Testis (tissue), 3 donors: ENCODE data around the gene CELSR1. TPM values are rescaled to one million over a fixed set of nuclear protein-coding genes. Genes with fewer than 3 reads are reported as not detected.

Experiments used
- DNase-seq: peaks from one replicate; pipeline ENCODE4 v3.0.0-alpha.2; 2019
- H3K27ac ChIP-seq, 2 donors: fragments of 200-600 bp; sonication (generic); one replicate each; pipeline ENCODE4 v1.5.1; 2019
- H3K27me3 ChIP-seq: fragments of 200-600 bp; sonication (generic); one replicate; pipeline ENCODE4 v1.5.1; 2019
- H3K36me3 ChIP-seq: fragments of 200-600 bp; sonication (generic); one replicate; pipeline ENCODE4 v1.5.1; 2017; ENCODE audit warnings: low read depth; ENCODE audit errors: missing control alignments
- H3K4me1 ChIP-seq: fragments of 200-600 bp; sonication (generic); one replicate; pipeline ENCODE4 v1.5.1; 2019
- H3K4me3 ChIP-seq, 2 donors: fragments of 200-600 bp; sonication (generic); one replicate each; pipeline ENCODE4 v1.5.1; 2017 to 2019
- H3K9me3 ChIP-seq: fragments of 200-600 bp; sonication (generic); one replicate; pipeline ENCODE4 v1.5.1; 2017
- POLR2A ChIP-seq: fragments of 450-650 bp; IDR thresholded peaks from one replicate; pipeline ENCODE4 v1.6.1; 2017; ENCODE audit warnings: antibody characterized with exemption, mild to moderate bottlenecking, moderate library complexity
- WGBS, 2 donors: methylation state at CpG; one replicate each; pipeline ENCODE4 v1.1.5; 2018; 5-methylcytosine and 5-hydroxymethylcytosine counted together
- intact Hi-C: fragments of 100-400 bp; cut with DNase I; formaldehyde crosslinking; loops from one replicate; pipeline ENCODE4 v1.15.1; 2023; ENCODE audit warnings: low total_unique reads
- polyA plus RNA-seq: library from polyadenylated mRNA; stranded (reverse); fragments of 350-450 nt; fragmentation: Illumina TruSeq; extraction: RNeasy Lipid Tissue Mini Kit (QIAGEN cat#74804); gene quantifications from one replicate; pipeline ENCODE4 v1.2.3, GENCODE V29; 2014; ENCODE audit warnings: low read depth, low replicate concordance; ENCODE audit not compliant: insufficient read depth
- total RNA-seq, 2 donors: library from RNA; depleted of rRNA; stranded (reverse); fragments of >200 nt; gene quantifications; one replicate each; pipeline ENCODE4 v1.2.3, GENCODE V29; 2016
- TF ChIP-seq, protein P1 (sequence below), 3 experiments: fragments of 450-650 bp in 2 of 3; fragments of 200-600 bp in 1 of 3; sonication (generic) in 1 of 3; IDR thresholded peaks; one replicate each; pipeline ENCODE4 v1.5.1; 2016 to 2019; ENCODE audit warnings: antibody characterized with exemption in 3 of 3, mild to moderate bottlenecking in 2 of 3, moderate library complexity in 1 of 3

CELSR1 gene
- total and polyA plus RNA-seq, 3 donors from 2014 or later = 5.6 to 21.5 (median 13.8) TPM

DNA sequence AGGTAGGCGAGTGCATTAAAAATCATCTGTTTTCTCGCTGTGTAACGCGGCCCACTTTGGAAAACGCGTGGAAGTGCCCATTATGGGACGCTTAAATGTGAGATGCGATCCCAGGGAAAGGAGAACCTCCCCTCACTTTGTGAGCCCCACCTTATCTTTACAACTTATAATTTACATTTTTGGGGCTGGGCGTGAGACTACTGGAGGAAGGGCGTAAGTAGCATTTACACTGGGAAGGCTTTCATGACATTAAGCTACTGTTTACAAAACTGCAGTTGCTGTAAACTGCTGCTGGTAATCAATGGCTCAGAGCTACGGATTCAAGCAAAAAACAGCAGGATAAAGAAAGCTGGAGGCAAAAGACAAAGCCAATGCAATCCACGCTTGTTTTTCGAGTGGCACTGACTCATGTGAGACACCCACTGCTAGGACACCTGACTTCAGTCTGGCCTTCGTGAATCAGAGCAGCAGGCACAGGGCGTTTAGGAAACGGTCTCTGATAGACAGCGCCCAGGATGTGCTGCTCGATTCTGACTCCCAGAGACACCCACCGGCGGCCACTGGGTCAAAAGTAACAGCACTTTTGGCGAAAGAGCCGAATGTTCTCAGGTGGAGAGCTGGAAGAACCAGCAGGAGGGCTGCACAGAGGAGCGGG, 123.6 kb downstream of the CELSR1 start:
- H3K9me3 ChIP-seq = no peaks in the 10 kb centered on the region
- TF ChIP-seq, protein P1, sequence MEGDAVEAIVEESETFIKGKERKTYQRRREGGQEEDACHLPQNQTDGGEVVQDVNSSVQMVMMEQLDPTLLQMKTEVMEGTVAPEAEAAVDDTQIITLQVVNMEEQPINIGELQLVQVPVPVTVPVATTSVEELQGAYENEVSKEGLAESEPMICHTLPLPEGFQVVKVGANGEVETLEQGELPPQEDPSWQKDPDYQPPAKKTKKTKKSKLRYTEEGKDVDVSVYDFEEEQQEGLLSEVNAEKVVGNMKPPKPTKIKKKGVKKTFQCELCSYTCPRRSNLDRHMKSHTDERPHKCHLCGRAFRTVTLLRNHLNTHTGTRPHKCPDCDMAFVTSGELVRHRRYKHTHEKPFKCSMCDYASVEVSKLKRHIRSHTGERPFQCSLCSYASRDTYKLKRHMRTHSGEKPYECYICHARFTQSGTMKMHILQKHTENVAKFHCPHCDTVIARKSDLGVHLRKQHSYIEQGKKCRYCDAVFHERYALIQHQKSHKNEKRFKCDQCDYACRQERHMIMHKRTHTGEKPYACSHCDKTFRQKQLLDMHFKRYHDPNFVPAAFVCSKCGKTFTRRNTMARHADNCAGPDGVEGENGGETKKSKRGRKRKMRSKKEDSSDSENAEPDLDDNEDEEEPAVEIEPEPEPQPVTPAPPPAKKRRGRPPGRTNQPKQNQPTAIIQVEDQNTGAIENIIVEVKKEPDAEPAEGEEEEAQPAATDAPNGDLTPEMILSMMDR (IDR thresholded peaks at IDR 0.05) = no peak
- no peak for TF ChIP-seq POLR2A
- no peak overlapping the region for H3K4me3 ChIP-seq
- intact Hi-C loops = no loop called here
- no peak for DNase-seq
- no peaks in the 10 kb centered on the region for H3K4me1 ChIP-seq
- 75 to 82% methylated on average over 20 to 23 of the region's 23 CpGs for WGBS, 2 donors
- no peaks in the 10 kb centered on the region for H3K27me3 ChIP-seq
- H3K27ac ChIP-seq = no peak overlapping the region
- no peaks in the 10 kb centered on the region for H3K36me3 ChIP-seq

DNA sequence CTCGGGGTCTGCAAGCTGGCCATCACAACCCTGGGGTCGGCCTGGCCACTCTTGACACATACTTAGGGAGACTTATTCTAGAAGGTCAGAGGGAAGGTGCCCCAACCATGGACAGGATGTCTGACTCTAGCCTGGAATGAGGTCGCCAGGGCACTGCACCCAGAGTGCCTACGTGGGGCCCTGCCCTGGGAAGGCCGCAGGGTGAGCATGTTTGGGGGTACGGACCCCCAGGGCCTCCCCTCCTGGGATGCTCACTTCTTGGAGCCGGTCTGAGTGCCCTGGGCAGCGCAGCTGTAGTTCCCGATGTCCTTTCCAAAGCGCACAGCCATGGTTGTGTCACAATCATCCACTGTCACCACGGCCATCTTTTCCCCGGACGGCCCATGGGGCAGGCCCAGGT, 126.1 kb downstream of the CELSR1 start:
- intact Hi-C loops = no loop called here
- 86 to 93% methylated on average over 4 to 13 of the region's 13 CpGs for WGBS, 2 donors
- H3K4me1 ChIP-seq = no peaks in the 10 kb centered on the region
- no peak for TF ChIP-seq POLR2A
- TF ChIP-seq, protein P1 (IDR thresholded peaks at IDR 0.05) = no peak
- no peak for DNase-seq
- H3K4me3 ChIP-seq = no peak overlapping the region
- H3K36me3 ChIP-seq = no peaks in the 10 kb centered on the region
- H3K27ac ChIP-seq = no peak overlapping the region
- no peaks in the 10 kb centered on the region for H3K9me3 ChIP-seq
- no peaks in the 10 kb centered on the region for H3K27me3 ChIP-seq

- no peak for DNase-seq
- no peak overlapping the region for H3K27ac ChIP-seq
- TF ChIP-seq, protein P1 (IDR thresholded peaks at IDR 0.05) = no peak
- TF ChIP-seq POLR2A = no peak
- intact Hi-C loops = no loop called here
- H3K36me3 ChIP-seq = no peaks in the 10 kb centered on the region
- H3K4me3 ChIP-seq = no peak overlapping the region
- H3K4me1 ChIP-seq = no peaks in the 10 kb centered on the region
- 90 to 92% methylated on average over 5 to 28 of the region's 28 CpGs for WGBS, 2 donors
- no peaks in the 10 kb centered on the region for H3K9me3 ChIP-seq
- no peaks in the 10 kb centered on the region for H3K27me3 ChIP-seq
Measured at GRCh38 chr22:46410291-46410808, 127.1 kb downstream of the CELSR1 start.

DNA sequence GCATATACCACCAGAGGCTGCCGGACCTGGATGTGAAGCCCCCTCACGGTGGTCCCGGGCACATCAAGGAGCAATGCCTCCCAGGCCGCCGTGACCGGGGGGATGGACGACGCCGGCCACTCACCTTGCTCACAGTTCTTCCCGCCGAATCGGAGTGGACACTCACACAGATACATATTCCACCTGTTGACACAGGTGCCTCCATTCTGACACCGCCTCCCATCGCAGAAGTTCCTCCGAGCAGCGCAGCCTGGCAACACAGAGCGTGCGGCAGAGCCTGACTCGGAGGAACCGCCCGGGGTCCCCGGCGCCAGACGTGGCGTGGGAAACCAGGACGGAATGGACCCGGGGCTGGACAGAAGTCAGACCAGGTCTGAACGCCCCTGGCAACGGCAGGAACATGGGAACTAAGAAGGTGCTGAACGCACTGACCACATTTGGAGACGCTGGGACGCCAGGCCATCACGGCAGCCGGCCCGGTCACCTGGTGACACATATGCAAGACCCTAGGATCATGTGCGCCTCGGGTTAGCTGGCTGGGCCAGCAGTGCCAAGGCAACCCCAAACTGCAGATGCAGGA, 127.7 kb downstream of the CELSR1 start:
- Histone ChIP-seq H3K4me1 (no peaks in the 10 kb centered on the region), H3K27me3 (no peaks in the 10 kb centered on the region), H3K4me3 (no peak overlapping the region), H3K36me3 (no peaks in the 10 kb centered on the region), H3K27ac (no peak overlapping the region), H3K9me3 (no peaks in the 10 kb centered on the region)
- no peak for DNase-seq
- TF ChIP-seq, protein P1 (IDR thresholded peaks at IDR 0.05) = no peak
- no peak for TF ChIP-seq POLR2A
- intact Hi-C loops = no loop called here
- 87 to 94% methylated on average over 13 to 37 of the region's 37 CpGs for WGBS, 2 donors
